Kidney epithelial cell (primary cell): ENCODE results near the gene OSBPL9. TPM values are rescaled to one million over a fixed set of nuclear protein-coding genes. Genes with fewer than 3 reads are reported as not detected.

Source experiments
- DNase-seq: peaks from one replicate; pipeline ENCODE4 v3.0.0-alpha.2; 2010; ENCODE audit warnings: low read depth
- H3K27me3 ChIP-seq: 2 replicates; pipeline ENCODE4 v1.6.0; 2011; ENCODE audit warnings: low read length; ENCODE audit not compliant: control insufficient read depth, insufficient read depth
- H3K36me3 ChIP-seq: 2 replicates; pipeline ENCODE4 v1.5.1; 2011; ENCODE audit warnings: low read length; ENCODE audit not compliant: control insufficient read depth, insufficient read depth
- H3K4me3 ChIP-seq: 2 replicates; pipeline ENCODE4 v1.5.1; 2011; ENCODE audit warnings: low read depth, mild to moderate bottlenecking, control low read depth, low read length
- total RNA-seq: library from RNA; depleted of rRNA; stranded (reverse); fragments of >200 nt; gene quantifications from 2 replicates; pipeline ENCODE4 v1.2.3, GENCODE V29; 2015
- TF ChIP-seq, protein P1 (sequence below): IDR thresholded peaks from 2 replicates; pipeline ENCODE4 v1.5.1; 2011; ENCODE audit warnings: mild to moderate bottlenecking, moderate library complexity, low read length, control low read depth, inconsistent platforms; ENCODE audit not compliant: insufficient read depth, poor library complexity, severe bottlenecking

Gene OSBPL9
- total RNA-seq, 1 donor from 2014 or later: 94.1 TPM

DNA sequence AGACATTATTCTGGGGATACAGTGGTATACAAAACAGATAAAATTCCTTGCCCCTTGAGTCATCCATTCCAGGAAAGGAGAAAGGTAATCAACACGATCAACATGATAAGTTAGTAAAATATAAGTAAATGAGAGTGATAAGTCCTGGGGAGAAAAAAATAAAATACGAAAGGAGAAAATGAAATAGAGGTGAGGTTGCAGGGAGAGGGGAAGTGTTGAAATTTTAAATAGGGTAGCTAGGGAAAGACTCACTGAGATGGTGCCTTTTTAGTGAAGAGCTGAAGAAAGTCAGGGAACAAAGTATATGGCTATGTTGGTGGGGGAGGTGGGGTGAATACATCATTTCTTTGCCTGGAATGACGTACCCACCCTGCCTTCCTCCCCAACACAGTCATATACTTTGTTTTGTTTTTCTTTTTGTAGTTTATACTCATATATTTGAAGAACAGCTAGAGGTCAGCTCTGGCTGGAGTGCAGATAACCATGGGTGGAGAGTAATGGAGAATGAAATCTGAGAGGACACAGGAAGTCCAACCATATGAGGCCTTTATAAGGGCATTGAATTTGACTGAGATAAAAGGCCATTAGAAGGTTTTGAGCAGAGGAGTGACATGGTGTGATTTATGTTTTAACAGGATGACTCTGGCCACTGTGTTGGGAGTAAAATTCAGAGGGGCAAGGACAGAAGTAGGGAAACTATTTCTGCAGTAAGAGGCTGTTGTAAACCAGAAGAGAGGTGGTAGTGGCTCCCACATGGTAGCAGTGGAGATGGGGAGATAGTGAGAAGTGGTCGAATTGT lies 54.8 kb downstream of the OSBPL9 start:
- Histone ChIP-seq H3K4me3 (no peak overlapping the region), H3K27me3 (no peaks in the 10 kb centered on the region), H3K36me3 (no peaks in the 10 kb centered on the region)
- TF ChIP-seq, protein P1, sequence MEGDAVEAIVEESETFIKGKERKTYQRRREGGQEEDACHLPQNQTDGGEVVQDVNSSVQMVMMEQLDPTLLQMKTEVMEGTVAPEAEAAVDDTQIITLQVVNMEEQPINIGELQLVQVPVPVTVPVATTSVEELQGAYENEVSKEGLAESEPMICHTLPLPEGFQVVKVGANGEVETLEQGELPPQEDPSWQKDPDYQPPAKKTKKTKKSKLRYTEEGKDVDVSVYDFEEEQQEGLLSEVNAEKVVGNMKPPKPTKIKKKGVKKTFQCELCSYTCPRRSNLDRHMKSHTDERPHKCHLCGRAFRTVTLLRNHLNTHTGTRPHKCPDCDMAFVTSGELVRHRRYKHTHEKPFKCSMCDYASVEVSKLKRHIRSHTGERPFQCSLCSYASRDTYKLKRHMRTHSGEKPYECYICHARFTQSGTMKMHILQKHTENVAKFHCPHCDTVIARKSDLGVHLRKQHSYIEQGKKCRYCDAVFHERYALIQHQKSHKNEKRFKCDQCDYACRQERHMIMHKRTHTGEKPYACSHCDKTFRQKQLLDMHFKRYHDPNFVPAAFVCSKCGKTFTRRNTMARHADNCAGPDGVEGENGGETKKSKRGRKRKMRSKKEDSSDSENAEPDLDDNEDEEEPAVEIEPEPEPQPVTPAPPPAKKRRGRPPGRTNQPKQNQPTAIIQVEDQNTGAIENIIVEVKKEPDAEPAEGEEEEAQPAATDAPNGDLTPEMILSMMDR: no peak
- DNase-seq: no peak

GRCh38 chr1:51673279-51673678 lies 56.4 kb downstream of the OSBPL9 start:
- DNase-seq: no peak
- no peaks in the 10 kb centered on the region for H3K36me3 ChIP-seq
- H3K27me3 ChIP-seq: no peaks in the 10 kb centered on the region
- TF ChIP-seq, protein P1: no peak
- no peak overlapping the region for H3K4me3 ChIP-seq

GRCh38 chr1:51675177-51675780 lies 58.4 kb downstream of the OSBPL9 start:
- Histone ChIP-seq H3K36me3 (no peaks in the 10 kb centered on the region), H3K27me3 (no peaks in the 10 kb centered on the region), H3K4me3 (no peak overlapping the region)
- no peak for DNase-seq
- TF ChIP-seq, protein P1: no peak

GRCh38 chr1:51679435-51679834 lies 62.5 kb downstream of the OSBPL9 start:
- H3K27me3 ChIP-seq: no peaks in the 10 kb centered on the region
- H3K36me3 ChIP-seq: no peaks in the 10 kb centered on the region
- DNase-seq: no peak
- TF ChIP-seq, protein P1: no peak
- no peak overlapping the region for H3K4me3 ChIP-seq

- Histone ChIP-seq H3K36me3 (no peaks in the 10 kb centered on the region), H3K27me3 (no peaks in the 10 kb centered on the region), H3K4me3 (no peak overlapping the region)
- TF ChIP-seq, protein P1: no peak
- no peak for DNase-seq
Observed at GRCh38 chr1:51684776-51685175, 67.9 kb downstream of the OSBPL9 start.
